ENCODE results near the gene PTPRA.
"Not testable (repeated sequence)": the region's sequence is repeated elsewhere in the genome, so short reads cannot be mapped to it uniquely, and the experiment has no call there.

The PTPRA gene, protein sequence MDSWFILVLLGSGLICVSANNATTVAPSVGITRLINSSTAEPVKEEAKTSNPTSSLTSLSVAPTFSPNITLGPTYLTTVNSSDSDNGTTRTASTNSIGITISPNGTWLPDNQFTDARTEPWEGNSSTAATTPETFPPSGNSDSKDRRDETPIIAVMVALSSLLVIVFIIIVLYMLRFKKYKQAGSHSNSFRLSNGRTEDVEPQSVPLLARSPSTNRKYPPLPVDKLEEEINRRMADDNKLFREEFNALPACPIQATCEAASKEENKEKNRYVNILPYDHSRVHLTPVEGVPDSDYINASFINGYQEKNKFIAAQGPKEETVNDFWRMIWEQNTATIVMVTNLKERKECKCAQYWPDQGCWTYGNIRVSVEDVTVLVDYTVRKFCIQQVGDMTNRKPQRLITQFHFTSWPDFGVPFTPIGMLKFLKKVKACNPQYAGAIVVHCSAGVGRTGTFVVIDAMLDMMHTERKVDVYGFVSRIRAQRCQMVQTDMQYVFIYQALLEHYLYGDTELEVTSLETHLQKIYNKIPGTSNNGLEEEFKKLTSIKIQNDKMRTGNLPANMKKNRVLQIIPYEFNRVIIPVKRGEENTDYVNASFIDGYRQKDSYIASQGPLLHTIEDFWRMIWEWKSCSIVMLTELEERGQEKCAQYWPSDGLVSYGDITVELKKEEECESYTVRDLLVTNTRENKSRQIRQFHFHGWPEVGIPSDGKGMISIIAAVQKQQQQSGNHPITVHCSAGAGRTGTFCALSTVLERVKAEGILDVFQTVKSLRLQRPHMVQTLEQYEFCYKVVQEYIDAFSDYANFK

DNA sequence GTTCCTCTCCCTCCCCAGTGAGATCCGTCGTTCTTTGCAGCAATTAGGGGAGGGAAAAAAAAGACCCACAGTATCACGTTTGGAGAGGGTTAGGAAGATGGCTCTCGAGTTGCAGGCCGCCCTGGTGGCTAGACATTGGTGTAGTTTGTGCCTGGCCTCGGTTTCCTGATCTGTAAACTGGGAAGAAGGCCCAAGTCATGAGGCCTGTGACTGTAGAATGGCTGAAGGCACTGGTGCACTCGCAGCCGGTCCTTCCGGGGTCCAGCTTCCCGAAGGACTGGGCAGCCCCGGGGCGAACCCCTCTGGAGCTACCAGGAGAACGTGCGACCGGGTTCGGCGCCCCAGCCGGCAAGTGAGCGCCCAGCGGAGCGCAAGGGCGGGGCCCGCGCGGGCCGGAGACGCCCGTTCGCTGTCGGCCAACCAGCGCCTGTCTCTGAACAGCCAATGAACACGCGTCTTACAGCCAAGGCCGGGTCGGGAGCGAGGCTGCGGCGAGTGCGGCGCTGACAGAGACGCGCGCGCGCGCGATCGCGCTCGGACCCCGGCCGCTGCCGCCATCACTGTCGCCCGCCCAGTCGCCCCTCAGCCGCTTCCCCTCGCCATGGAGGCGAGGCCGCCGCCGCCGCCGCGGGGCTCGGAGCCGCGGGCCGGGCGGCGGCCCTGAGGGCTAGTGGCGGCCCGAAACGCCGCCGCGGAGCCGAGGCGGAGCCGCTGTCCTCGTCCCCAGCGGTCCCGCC lies at the start of gene PTPRA:
TSS of gene PTPRA (plus strand) at position 472 of the 737 bp plus-strand sequence. CDS start 90,797 bp downstream, outside the sequence.
- peak; percentile 98 for DNase-seq (ENCODE audit: low read depth)
- peak within 1 kb of the TSS; percentile 83 for H3K4me3 ChIP-seq (ENCODE audit: low read depth, low read length)
- TF ChIP-seq MAX (IDR thresholded peaks at IDR 0.05; ENCODE audit: low read depth, low read length) (peak; percentile 80), POLR2A (IDR thresholded peaks at IDR 0.05; ENCODE audit: extremely low read depth, insufficient read length) (peak; percentile 99), MYC (IDR thresholded peaks at IDR 0.05; ENCODE audit: low read depth, low read length) (peak; percentile 83)
- TF ChIP-seq, protein P1, sequence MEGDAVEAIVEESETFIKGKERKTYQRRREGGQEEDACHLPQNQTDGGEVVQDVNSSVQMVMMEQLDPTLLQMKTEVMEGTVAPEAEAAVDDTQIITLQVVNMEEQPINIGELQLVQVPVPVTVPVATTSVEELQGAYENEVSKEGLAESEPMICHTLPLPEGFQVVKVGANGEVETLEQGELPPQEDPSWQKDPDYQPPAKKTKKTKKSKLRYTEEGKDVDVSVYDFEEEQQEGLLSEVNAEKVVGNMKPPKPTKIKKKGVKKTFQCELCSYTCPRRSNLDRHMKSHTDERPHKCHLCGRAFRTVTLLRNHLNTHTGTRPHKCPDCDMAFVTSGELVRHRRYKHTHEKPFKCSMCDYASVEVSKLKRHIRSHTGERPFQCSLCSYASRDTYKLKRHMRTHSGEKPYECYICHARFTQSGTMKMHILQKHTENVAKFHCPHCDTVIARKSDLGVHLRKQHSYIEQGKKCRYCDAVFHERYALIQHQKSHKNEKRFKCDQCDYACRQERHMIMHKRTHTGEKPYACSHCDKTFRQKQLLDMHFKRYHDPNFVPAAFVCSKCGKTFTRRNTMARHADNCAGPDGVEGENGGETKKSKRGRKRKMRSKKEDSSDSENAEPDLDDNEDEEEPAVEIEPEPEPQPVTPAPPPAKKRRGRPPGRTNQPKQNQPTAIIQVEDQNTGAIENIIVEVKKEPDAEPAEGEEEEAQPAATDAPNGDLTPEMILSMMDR (IDR thresholded peaks at IDR 0.05; ENCODE audit: low read depth, low read length) = no peak

DNA sequence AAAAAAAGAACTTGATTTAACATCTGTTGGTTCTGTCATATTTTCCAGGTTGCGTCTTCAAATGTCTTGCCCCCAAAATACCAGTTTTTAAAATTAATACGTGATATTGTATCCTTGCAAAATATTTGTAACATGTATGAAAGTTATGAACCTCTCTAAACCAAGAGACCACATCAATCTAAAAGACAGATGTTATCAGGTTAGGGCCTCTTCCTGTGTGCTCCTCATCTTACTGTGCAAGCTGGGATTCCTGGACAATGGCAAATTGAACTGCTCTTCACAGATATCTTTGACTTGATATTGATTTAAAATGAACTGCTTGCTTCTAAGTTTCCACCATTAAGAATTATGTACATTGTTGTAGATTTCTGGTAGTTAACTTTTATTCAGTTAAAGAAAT lies 47.5 kb upstream of the PTPRA start:
- no peak overlapping the region for H3K4me3 ChIP-seq (ENCODE audit: low read depth, low read length)
- no peak for DNase-seq (ENCODE audit: low read depth)
- no peak for TF ChIP-seq MAX (IDR thresholded peaks at IDR 0.05; ENCODE audit: low read depth, low read length)
- TF ChIP-seq MYC (IDR thresholded peaks at IDR 0.05; ENCODE audit: low read depth, low read length) = no peak
- TF ChIP-seq, protein P1 (IDR thresholded peaks at IDR 0.05; ENCODE audit: low read depth, low read length) = no peak
- TF ChIP-seq POLR2A (IDR thresholded peaks at IDR 0.05; ENCODE audit: extremely low read depth, insufficient read length) = no peak

DNA sequence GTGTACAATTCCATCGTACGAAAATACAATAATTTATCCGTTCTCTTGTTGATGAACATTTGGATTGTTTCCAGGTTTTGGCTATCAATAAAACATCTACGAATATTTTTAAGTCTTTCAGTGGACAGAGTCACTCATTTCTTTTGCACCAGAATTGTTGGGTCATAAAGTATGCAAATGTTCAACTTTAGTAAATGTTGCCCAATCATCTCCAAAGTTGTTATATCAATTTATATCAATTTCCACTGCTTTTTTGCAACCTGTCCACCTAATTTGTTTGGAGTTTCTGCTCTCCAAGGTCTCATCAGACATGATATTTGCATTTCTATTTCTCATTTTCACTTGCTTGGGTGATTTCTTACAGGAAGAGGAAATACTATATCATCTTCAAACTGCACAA lies 46.6 kb upstream of the PTPRA start:
- no peak for DNase-seq (ENCODE audit: low read depth)
- no peak overlapping the region for H3K4me3 ChIP-seq (ENCODE audit: low read depth, low read length)
- TF ChIP-seq MYC (IDR thresholded peaks at IDR 0.05; ENCODE audit: low read depth, low read length) (no peak), MAX (IDR thresholded peaks at IDR 0.05; ENCODE audit: low read depth, low read length) (no peak), POLR2A (IDR thresholded peaks at IDR 0.05; ENCODE audit: extremely low read depth, insufficient read length) (no peak)
- TF ChIP-seq, protein P1 (IDR thresholded peaks at IDR 0.05; ENCODE audit: low read depth, low read length) = no peak

DNA sequence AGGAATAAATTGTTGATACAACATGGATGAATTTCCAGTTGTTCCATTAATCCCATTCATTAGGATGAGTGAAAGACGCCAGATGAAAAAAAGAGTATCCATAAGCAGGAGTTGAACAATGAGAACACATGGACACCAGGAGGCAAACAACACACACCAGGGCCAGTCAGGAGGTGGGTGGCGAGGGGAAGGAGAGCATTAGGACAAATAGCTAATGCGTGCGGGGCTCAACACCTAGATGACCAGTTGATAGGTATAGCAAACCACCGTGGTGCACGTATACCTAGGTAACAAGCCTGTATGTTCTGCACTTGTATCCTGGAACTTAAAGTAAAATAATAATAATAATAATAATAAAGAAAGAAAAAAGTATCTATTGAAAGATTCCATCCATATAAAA lies 43.9 kb upstream of the PTPRA start:
- no peak for DNase-seq (ENCODE audit: low read depth)
- TF ChIP-seq MAX (IDR thresholded peaks at IDR 0.05; ENCODE audit: low read depth, low read length) (no peak), MYC (IDR thresholded peaks at IDR 0.05; ENCODE audit: low read depth, low read length) (no peak), POLR2A (IDR thresholded peaks at IDR 0.05; ENCODE audit: extremely low read depth, insufficient read length) (no peak)
- TF ChIP-seq, protein P1 (IDR thresholded peaks at IDR 0.05; ENCODE audit: low read depth, low read length) = no peak
- H3K4me3 ChIP-seq (ENCODE audit: low read depth, low read length) = no peak overlapping the region

DNA sequence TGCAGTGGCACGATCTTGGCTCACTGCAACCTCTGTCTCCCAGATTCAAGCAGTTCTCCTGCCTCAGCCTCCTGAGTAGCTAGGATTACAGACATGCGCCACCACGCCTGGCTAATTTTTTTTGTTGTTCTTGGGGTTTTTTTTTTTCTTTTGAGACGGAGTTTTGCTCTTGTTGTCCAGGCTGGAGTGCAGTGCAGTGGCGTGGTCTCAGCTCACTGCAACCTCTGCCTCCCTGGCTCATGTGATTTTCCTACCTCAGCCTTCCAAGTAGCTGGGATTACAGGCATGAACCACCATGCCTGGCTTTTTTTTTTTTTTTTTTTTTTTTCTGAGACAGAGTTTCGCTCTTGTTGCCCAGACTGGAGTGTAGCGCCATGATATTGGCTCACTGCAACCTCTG lies 42.1 kb upstream of the PTPRA start:
- DNase-seq (ENCODE audit: low read depth); H3K4me3 ChIP-seq (ENCODE audit: low read depth, low read length): not testable (repeated sequence)
